NCI-H748 (cell line): ENCODE results near the gene NEK10.
"Not testable (repeated sequence)": the region's sequence is repeated elsewhere in the genome, so short reads cannot be mapped to it uniquely, and the experiment has no call there.

Source experiments
- DNase-seq: peaks from one replicate; lab custom pipeline; 2025; ENCODE audit not compliant: unreplicated experiment; lab: John Stamatoyannopoulos, UW

The NEK10 gene

DNA sequence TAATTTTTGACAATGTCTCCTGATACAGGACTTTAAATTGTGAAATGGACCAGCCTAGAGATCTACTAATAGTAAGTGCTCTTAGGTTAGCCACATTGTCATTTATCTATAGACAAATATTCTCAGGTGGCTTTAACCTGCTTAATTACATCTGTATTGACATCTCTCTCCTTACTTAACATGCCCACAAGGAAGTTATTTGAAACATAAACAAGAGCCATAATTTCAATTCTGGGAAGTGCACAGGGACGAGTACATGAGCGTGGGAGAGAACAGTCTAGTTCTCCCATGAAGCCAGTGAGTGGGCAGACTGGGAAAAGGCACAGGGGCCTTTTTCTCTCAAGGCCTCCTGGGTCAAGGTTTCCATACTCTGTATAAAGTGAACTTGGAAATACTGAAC, 54.2 kb downstream of the NEK10 start:
- DNase-seq, result no peak

DNA sequence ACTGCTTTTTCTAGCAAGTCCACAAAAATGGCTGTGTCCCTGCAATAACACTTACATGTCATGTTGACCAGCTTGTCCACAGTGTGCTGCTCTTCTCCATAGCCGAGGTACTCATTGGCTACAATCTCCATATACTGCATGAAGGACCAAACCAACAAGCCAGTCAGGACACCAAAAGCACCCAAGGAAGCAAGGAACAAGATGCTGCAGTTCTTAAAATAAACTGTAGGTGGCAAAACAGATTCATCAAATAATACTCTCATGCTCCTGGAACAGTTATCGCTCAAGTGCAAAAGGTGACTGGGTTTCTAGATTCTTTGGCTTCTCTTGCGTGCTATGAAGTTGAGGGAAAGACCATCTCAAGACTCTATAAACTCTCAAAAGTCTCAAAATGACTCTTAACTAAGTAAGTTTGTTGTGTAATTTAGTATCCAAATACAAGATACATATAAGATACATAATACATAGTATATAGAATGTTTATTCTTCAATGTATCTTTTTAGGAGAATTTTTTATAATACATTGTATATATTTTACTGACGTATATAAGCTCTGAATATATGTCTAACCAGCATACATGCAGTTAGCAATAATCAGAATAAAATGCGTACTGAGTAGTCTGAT, 57.0 kb downstream of the NEK10 start:
- peak; percentile 58 for DNase-seq

DNA sequence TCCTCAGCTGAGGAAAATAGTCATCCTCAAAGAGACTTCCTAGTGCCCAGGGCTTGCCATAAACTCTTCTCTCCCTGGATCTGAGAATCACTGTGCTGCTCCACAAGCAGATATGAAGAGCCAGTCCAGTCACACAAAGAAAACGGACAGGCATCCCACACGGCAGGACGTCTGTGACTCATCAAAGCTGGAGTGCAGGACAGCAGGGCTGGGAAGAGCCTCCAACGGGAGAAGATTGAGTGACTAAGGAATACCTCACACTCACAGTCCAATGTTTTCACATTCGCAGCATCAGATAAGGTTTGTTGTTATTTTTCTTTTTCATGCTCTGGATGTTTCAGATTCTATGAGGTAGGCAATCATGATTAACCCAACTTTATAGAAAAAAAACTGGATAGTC, 57.8 kb downstream of the NEK10 start:
- no peak for DNase-seq

DNA sequence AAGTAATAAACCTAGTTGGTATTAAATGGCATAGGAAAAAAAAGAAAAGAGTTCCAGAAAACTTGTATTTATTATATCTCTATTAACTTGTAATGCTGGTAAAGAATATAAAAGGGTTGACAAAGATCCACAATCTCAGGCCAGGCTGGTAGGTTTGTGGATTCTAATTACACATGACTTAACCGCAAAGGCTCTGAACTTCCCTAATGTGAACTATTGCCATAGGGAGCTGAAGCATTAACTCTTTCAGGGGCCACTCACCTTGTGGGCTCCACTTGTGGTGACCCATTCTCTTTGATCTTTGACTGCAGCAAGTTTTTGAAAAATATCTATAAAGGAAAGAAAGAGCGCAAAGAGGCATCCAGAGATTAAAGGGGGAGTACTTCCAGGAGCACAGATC, 58.5 kb downstream of the NEK10 start:
- no peak for DNase-seq

DNA sequence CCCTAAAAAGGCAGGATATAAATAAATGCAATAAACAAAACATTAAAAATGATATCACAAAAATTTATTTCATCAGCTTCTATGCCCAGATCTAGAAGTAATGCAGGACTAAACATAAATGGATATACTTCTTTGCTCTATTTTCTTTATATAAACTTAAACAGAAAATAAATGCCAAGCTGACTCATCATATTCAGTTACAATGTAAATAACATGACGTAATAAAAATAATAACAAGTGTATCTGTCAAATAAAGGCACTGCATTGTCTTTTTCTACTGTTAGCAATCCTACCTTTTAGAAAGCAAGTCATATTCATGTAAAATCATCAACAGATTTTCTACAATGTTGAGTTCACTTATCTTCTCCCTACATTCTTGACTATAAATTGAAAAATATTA, 61.6 kb downstream of the NEK10 start:
- no peak for DNase-seq

DNA sequence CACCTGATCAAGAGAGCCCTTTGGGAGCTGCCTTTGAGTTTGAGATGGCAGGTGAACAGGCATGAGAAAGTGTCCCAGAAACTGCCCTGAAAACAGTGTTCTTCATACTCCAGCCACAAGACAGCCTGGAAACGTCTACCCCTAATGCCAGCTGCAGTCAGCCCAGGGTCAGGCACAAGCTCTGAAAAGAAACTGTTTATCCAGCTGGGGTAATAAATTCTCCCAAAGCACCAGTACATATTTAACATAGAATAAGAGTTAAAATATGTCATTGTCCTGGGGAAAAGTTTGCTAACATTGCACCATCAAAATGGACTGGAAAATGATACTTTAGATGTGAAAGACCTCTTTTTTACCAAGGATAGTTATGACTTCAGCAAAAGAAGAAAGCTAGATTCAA, 66.3 kb downstream of the NEK10 start:
- no peak for DNase-seq

DNA sequence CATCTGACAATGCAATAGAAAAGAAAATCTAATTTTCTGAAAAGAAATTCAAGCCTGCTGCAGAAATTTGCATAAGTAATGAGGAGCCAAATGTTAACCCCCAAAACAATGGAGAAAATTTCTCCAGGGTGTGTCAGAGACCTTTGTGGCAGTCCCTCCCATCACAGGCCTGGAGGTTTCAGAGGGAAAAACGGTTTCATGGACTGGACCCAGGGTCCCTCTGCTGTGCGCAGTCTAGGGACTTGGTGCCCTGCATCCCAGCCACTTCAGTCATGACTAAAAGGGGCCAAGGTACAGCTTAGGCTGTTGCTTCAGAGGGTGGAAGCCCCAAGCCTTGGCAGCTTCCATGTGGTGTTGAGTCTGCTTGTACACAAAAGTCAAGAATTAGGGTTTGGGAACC, 70.2 kb downstream of the NEK10 start:
- DNase-seq, result not testable (repeated sequence)

DNA sequence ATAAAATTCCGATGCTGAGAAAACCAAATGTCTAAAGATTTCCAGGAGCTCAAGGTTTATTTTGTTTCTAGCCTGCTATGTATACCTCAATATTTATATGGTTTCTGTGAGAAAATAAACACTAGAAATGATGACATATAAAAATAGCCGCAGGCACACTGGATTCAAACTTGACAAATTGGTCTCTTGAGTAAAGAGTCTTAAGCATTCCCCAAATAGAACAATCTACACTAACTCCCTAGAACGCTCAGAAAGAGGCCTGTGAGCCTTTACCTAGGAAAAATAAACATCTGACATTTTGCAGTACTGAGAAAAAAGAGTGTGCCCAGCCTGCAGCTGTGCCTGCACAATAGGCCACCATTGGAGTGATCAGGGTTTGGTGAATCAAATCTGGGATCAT, 75.2 kb downstream of the NEK10 start:
- no peak for DNase-seq

DNA sequence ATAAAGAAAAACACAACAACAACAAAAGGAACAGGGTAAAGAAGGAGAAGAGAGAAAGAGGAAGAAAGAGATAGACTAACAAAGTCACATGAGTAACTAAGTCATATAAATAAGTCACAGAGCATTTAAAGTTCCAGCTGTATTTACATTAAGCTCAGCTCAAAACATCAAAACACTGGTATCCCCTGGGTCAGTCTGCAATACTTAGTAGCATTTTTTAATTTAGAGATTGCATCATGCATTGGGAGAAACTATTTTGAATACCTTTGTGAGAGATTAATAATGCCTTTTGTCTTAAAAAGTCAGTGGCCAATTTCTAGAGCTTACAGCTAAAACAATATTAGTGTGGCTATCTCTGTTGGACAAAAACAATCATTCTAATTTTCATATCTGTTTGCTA, 78.4 kb downstream of the NEK10 start:
- DNase-seq, result no peak

DNA sequence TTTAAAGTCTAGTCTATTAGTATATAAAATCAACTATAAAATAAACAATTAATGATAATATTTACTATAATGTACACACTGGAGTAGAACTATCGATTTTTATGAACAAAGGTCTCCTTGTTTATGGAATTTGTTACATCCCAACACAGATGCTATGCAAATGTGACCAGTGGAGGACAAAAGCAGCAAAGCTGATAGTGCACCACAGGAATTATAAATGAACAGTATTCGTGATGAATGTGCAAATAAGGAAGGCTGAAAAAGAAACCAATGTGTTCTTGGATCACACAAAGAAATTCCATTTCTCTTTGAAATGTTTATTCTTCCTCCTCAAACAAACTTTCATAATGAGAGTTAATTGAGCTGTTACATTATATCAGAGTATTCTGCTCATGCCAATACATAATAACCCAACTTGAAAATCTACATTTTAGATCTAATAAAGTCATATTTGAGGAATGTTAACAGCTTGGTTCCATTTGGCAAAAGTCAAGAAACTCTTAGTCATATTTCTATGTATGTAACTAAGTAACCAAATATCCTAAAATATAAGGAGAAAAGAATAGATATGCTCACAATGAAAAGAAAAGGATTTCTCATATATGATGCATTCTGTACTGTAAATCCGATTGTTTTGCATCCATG, 79.3 kb downstream of the NEK10 start:
- DNase-seq, result no peak

DNA sequence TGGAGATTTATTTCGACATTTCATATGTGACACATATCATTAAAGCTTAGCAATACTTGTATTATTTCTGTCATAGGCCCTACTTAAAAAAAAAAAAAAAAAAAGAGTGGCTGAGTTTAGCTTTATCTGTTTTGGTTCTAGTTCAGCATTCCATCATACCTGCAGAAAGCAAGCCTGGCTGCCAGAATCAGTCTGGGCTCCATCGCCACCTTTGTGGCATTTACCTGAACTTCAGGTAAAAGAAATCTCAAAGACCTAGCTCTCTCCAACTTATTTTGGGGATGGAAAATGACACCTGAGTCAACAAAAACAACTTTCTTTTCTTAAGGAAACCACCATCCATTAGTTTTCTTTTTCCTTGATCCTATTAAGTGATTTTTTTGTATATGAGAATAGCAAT, 82.1 kb downstream of the NEK10 start:
- DNase-seq, result no peak

DNA sequence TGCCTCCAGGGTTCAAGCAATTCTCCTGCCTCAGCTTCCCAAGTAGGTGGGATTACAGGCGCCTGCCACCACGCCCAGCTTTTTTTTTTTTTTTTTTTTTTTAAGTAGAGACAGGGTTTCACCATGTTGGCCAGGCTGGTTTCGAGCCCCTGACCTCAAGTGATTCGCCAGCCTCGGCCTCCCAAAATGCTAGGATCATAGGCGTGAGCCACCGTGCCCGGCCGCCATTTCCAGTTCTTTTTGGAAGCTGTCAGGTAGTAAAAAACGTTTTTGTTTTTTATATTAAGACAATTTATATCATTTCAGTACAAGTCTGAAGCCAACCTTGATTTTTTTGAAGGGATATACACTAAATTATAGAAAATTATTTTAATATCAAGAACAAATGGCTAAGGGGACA, 82.7 kb downstream of the NEK10 start:
- not testable (repeated sequence) for DNase-seq

DNA sequence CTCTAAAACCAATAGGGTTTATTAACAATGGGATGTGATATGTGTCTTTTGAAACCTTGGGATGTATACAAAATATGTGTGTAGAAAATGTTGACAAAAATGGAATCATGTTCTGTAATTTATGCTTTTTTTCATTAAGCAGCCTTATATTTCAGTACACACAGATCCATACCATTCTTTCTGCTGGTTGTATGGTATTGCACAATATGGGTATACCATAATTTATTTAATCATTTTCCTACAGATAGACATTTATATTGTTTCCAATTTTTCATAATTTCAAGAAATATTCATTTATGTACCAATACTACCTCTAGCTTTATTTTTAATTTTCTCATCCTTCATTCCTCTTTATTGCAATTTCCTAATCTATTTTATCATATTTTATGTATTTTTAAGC, 83.5 kb downstream of the NEK10 start:
- no peak for DNase-seq

DNA sequence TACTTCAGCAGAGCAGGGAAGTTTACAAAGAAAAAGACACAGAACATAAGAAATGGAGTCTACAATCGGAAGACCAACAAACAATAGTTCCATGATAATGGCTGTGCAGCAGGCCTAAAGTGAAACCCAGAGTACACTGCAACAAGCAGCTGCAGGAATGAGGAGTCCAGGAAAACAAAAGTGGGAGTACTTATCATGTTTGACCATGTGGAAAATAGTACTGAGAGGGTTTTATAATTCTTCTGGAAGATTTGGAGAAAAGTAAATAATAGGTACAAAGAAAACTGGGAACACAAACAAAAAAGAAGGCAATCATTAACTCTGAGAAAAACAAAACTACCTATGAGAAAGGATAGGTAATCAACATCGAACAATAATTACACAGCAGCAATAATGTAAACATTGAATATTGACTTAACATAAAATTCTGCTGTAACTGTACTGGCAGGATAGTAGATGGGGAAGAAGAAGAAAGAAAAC, 87.5 kb downstream of the NEK10 start:
- peak; percentile 67 for DNase-seq

DNA sequence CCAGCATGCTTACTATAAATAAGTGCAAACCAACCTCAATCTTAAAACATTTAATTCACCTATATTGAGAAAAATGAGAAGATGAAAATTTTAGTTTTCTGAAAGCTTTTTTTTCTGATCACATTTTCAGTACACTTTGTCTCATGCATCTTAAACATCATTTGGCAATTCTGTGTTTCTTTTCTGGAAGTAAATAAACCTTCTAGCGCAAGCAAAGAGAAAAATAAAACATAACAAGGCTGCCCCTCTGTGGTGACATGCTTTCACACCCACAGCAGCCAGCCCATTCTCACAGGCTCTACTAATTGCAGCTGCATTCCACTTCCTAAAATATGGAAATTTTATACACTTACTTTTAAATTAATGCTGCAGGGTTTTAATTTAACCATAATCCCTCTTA, 90.1 kb downstream of the NEK10 start:
- DNase-seq, result peak; percentile 1

DNA sequence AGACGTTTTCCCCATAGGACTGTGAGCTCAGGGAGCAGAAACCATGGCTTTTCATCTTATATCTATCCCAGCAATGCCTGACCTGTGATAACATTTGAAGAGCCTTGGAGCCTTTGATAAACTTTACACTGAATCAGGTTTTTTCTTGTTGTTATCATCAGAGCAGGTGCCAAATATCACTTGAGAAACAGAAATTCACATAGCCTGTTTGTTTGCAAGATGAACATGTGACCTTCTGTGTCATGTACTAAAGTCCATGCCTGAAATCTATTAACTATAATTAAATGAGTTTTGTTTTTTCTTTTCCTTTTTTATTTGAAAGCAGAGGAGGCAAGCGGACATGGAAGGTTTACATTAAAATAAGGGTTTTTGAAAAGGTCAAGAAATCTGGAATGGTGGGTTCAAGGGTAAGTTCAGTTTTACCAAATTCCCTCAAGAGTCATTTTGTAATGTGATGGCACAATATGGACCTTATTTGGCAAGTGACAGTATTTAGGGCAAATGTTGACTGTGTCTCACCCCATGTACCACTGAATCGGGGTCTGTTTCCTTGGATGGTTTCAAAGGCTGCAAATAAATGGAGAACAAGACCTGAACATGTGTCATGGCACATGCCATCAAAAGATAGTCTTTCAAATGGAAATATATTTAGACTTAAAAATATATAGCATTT, 90.7 kb downstream of the NEK10 start:
- DNase-seq, result no peak

DNA sequence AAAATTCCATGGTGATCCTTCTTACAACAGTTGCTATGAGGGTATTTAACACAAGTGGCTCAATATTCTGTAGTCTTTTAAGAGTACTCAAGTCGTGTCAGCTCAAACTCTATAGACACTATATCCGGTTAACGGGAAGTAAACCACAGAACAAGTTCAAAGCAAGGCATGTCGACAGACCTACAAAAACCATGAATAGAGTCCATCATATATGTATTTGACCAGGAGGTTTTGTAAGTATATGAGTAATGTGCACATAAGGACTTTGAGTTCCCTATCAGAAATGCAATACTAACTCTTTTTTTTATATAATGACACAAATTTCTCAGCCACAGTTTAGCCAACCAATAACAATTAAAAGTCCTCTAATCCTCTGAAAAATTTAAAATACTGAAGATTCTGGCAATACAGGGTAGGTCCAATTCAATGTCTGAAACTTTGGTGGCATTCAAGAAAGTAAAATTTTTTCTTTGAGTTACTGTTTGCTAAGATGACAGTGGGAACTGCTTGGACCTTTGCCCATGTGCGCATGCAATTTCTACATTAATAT, 93.7 kb downstream of the NEK10 start:
- DNase-seq, result no peak

DNA sequence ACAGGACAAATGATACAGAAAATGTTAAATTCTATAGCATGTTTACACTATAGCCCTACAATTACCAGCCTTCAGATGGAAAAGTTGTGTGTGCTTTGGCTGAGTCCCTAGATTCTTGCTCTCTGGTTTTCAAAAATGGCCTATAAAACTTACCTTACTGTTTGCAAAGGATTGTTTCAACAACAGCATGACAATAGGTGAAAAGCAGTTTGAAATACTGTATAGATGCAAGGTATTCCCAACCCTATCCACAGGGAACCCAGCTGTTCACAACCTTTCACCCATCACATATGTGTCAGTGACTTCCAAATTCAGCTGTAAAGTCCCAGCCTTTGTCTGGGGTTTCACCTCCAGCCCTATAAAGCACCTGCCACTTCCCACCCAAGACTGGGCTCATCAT, 97.3 kb downstream of the NEK10 start:
- DNase-seq, result no peak

DNA sequence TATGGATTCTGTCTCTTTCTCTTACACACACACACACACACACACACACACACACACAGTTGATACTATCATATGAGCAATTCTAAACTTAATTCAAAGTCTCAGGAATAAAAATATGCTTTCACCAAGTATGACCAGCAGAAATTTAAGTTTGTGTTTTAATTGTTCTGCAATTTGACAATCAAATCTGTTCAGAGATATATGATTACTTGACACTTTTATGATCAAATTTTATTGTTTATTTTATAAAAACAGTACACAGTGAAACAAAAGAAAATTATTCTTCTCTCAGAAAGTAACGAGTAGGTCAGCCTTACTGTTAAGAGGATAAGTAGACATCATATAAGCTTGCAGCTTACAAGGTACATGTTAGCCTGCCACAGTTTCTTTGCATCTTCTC, 114.3 kb downstream of the NEK10 start:
- DNase-seq, result no peak

DNA sequence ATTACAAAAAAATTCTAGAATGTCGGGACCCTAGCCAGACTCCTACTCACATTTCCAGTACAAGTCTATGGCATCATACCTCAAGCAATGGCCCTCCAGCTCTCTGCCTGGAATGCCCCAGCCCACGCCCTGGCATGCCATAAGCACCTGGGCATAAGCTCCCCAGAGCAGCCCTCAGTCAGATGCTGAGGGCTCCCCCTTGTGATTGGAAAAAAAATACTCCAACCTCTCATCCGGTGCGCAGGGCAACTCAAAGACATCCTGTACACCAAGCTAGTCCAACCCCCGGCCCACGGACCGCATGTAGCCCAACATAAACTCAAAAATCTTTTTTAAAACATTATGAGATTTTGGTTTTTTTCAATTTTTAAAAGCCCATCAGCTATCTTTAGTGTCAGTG, 115.4 kb downstream of the NEK10 start:
- peak; percentile 54 for DNase-seq

DNA sequence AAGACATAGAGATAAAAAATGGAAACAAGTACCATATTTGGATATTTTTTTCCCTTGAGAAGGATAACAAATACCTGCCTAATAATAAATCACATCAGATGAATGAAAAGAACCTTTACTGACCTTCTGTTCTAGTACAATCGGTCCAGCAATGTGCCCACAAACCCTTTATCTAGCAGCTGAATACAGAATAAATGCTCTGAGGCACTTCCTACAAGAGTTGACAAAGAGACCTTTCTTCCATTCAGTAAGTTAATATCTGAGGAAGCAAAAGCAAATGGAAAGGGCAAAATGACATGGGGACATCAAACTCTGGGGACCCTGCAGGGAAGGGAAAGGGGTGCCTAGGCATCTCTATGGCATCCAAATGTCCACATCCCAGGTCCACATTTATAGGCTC, 115.8 kb downstream of the NEK10 start:
- no peak for DNase-seq

DNA sequence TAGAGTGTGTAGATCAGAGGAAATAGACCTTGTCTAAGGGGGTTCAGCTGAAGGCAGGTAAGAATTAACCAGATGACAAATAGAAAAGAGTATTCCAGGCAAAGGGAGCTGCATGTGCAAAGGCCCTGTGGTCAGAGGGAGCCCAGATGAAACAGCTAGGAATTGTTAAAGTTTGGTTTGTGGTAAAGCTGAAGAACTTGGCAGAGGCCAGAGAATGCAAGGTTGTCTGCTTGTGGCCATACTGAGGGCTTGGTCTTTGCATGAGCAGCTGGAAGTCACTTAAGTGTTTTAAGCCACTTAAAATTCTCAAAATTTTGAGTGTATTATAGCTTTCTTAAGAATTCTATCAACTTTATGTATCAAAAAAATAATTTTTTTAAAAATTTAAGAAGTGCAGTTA, 116.5 kb downstream of the NEK10 start:
- DNase-seq, result no peak
